Measurements from ENCODE around the gene TMCC2. TPM values are rescaled to one million over a fixed set of nuclear protein-coding genes. Genes with fewer than 3 reads are reported as not detected.

The TMCC2 gene
- total and polyA plus RNA-seq, 2 donors (not counting 1 experiment from before 2014, with no cell fraction given): 2.0 to 4.0 TPM

- H3K4me1 ChIP-seq (ENCODE audit: control insufficient read depth in 2 of 2, insufficient read depth in 2 of 2, low read length in 2 of 2): peaks cover 29 to 48% of the 10 kb centered on the region in 2 donors
- H3K4me3 ChIP-seq (ENCODE audit: control extremely low read depth in 1 of 5, extremely low read depth in 1 of 5, insufficient read depth in 1 of 5, low read depth in 2 of 5, low read length in 4 of 5): no peak overlapping the region
- no peak for ATAC-seq (ENCODE audit: low read depth)
- H3K27ac ChIP-seq (ENCODE audit: low read length in 2 of 2): peak overlapping the region in 1 of 2 donors; percentile 75
- ChIA-PET POLR2A (interaction anchor here (1.1 to 4.9 kb wide), 6 partner anchors 10 to 26 kb away, joined by 3 to 55 read pairs (median 10); no protein-coding TSS in a partner anchor), CTCF (interaction anchor here (0.9 to 56.6 kb wide), 7 partner anchors 9 to 46 kb away, joined by 3 to 2421 read pairs (median 6); partner anchors contain the start of gene NUAK2)
- H3K36me3 ChIP-seq (replicated peaks in 1 of 2; ENCODE audit: control extremely low read depth in 1 of 2, control insufficient read depth in 1 of 2, extremely low read depth in 1 of 2, insufficient read depth in 2 of 2, low read length in 1 of 2): peaks cover 0 to 54% of the 10 kb centered on the region in 2 experiments
- peaks cover 37% of the 10 kb centered on the region for H3K79me2 ChIP-seq (ENCODE audit: control insufficient read depth, insufficient read depth, low read length)
- H3K27me3 ChIP-seq (replicated peaks in 1 of 4; ENCODE audit: control extremely low read depth in 1 of 4, control insufficient read depth in 3 of 4, insufficient read depth in 4 of 4, low read length in 3 of 4): no peaks in the 10 kb centered on the region
- H3K9ac ChIP-seq (ENCODE audit: low read length): no peak overlapping the region
- peaks cover 61% of the 10 kb centered on the region for H4K20me1 ChIP-seq (ENCODE audit: control insufficient read depth, insufficient read depth, low read length, poor library complexity, severe bottlenecking)
- TF ChIP-seq, protein P1, sequence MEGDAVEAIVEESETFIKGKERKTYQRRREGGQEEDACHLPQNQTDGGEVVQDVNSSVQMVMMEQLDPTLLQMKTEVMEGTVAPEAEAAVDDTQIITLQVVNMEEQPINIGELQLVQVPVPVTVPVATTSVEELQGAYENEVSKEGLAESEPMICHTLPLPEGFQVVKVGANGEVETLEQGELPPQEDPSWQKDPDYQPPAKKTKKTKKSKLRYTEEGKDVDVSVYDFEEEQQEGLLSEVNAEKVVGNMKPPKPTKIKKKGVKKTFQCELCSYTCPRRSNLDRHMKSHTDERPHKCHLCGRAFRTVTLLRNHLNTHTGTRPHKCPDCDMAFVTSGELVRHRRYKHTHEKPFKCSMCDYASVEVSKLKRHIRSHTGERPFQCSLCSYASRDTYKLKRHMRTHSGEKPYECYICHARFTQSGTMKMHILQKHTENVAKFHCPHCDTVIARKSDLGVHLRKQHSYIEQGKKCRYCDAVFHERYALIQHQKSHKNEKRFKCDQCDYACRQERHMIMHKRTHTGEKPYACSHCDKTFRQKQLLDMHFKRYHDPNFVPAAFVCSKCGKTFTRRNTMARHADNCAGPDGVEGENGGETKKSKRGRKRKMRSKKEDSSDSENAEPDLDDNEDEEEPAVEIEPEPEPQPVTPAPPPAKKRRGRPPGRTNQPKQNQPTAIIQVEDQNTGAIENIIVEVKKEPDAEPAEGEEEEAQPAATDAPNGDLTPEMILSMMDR (IDR thresholded peaks at IDR 0.05): no peak
- TF ChIP-seq EZH2 (IDR thresholded peaks at IDR 0.05; ENCODE audit: borderline replicate concordance, insufficient read depth, low read depth, low read length, poor library complexity, severe bottlenecking): no peak
- Mint-ChIP-seq H3K27me3 (no peaks in the 10 kb centered on the region), H3K9me3 (ENCODE audit: insufficient read depth) (no peaks in the 10 kb centered on the region), H3K4me1 (peaks cover 60% of the 10 kb centered on the region), H3K27ac (peak overlapping the region; percentile 86), H3K4me3 (peak overlapping the region; percentile 55)
- no peak for DNase-seq
- no peaks in the 10 kb centered on the region for H3K9me3 ChIP-seq (ENCODE audit: control extremely low read depth in 1 of 3, control insufficient read depth in 2 of 3, insufficient read depth in 1 of 3, low read length in 2 of 3)
- WGBS (ENCODE audit: insufficient coverage): 100% methylated on average over 5 of the region's 6 CpGs
- no peak overlapping the region for H2AFZ ChIP-seq (ENCODE audit: insufficient read depth, low read depth, low read length, poor library complexity, severe bottlenecking)
- H3K4me2 ChIP-seq (replicated peaks; ENCODE audit: low read depth, low read length, poor library complexity, severe bottlenecking): peak overlapping the region; percentile 44
- intact Hi-C loops (cut with micrococcal nuclease): loop anchor here (1.0 kb wide), 1 partner anchor 14 kb away; no protein-coding TSS in a partner anchor
Measured at GRCh38 chr1:205301842-205302588, 74.3 kb downstream of the TMCC2 start.
